Naive thymus-derived CD8-positive, alpha-beta T cell (primary cell): Measurements from ENCODE around the gene SCAPER. TPM values are rescaled to one million over a fixed set of nuclear protein-coding genes. Genes with fewer than 3 reads are reported as not detected.
"Not testable (repeated sequence)": the region's sequence is repeated elsewhere in the genome, so short reads cannot be mapped to it uniquely, and the experiment has no call there.

Experiments
- ATAC-seq, 2 donors: fragments of 150-1000 bp; cut with Tn5 transposase in 1 of 2; sonication (Bioruptor Pico), chemical (Tn5 transposase) in 1 of 2; 1 replicate in 1 of 2; 2 replicates in 1 of 2; pipeline ENCODE4 v1.10.0; 2021; ENCODE audit warnings: mild to moderate bottlenecking in 2 of 2, moderate library complexity in 2 of 2
- POLR2A ChIA-PET: fragments of 350-600 bp; sonication (Branson Sonifier 250); formaldehyde crosslinking; loops from one replicate; lab custom pipeline; 2021; ENCODE audit warnings: antibody characterized with exemption; lab: Charles Lee
- DNase-seq, 10 donors: peaks; one replicate each; pipeline versions ENCODE4 v3.0.0 to v3.0.0-alpha.2; 2020 to 2022
- H3K27ac Mint-ChIP-seq, 10 donors: one replicate each; pipeline ENCODE4 v1.8.0; 2020 to 2022; ENCODE audit warnings: mild to moderate bottlenecking in 10 of 10, mixed read lengths in 10 of 10, moderate library complexity in 4 of 10, inconsistent platforms in 1 of 10
- H3K27me3 Mint-ChIP-seq, 5 donors: one replicate each; pipeline ENCODE4 v1.8.0; 2021 to 2022; ENCODE audit warnings: mixed read lengths in 5 of 5
- H3K36me3 Mint-ChIP-seq, 3 donors: one replicate each; pipeline ENCODE4 v1.8.0; 2020 to 2022; ENCODE audit warnings: mixed read lengths in 3 of 3, mild to moderate bottlenecking in 2 of 3, inconsistent platforms in 1 of 3
- H3K4me1 Mint-ChIP-seq, 4 donors: one replicate each; pipeline ENCODE4 v1.8.0; 2021 to 2022; ENCODE audit warnings: mixed read lengths in 4 of 4
- H3K4me3 Mint-ChIP-seq, 10 donors: one replicate each; pipeline ENCODE4 v1.8.0; 2020 to 2022; ENCODE audit warnings: mild to moderate bottlenecking in 10 of 10, mixed read lengths in 10 of 10, moderate library complexity in 6 of 10, inconsistent platforms in 1 of 10
- H3K9me3 Mint-ChIP-seq, 9 donors: one replicate each; pipeline ENCODE4 v1.8.0; 2020 to 2022; ENCODE audit warnings: mixed read lengths in 9 of 9, mild to moderate bottlenecking in 3 of 9, inconsistent platforms in 1 of 9, moderate library complexity in 1 of 9
- polyA plus RNA-seq, 3 donors: library from polyadenylated mRNA; unstranded; fragments of 300-500 nt; fragmentation: Illumina TruSeq; gene quantifications; one replicate each; pipeline ENCODE4 v1.2.3, GENCODE V29; 2021
- total RNA-seq, 8 experiments: library from RNA in 2 of 8; stranded (reverse) in 2 of 8; gene quantifications; one replicate each; pipeline ENCODE4 v1.2.3 and lab custom pipeline; 2021 to 2026

Gene SCAPER
- total and polyA plus RNA-seq, 5 experiments from 2014 or later = 12.3 to 58.5 (median 17.7) TPM

DNA sequence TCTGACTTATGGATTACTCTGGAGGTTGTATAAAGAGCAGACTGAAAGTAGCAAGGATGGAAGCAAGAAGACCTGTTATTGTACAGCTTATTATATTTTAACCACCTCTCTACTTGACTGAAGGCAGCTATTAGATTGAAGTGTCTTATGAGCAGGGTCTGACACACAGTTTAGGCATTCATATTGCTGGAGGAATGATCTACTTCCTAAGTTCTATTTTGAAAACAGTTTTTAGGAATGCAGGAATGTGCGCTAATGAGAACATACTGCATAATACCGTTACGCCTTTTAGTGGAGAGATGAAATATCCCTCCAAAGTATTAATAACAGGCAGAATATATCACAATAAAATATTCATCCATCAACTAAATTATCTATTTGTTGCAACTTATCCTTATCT, 375.2 kb downstream of the SCAPER start:
- Mint-ChIP-seq H3K9me3 (no peaks in the 10 kb centered on the region), H3K27me3 (no peaks in the 10 kb centered on the region)
- no peak for ATAC-seq

DNA sequence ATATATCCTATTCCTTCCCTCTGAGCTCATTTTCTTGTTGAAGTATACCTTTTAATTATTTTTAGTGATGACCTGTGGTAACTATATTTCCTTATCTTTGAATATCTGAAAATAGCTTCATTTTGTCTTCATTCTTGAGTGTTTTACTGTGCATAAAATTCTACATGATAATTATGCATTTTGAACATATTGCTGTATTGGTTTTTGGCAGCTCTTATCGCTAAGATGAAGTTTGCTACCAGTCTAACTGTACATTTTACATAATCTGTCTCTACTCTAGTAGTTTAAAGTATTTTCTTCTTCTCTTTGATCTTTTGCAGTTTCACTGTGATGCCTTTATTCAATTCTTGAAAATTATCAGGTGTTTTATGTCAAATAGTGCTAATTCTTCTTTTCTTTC, 379.0 kb downstream of the SCAPER start:
- H3K27me3 Mint-ChIP-seq = no peaks in the 10 kb centered on the region
- peaks cover 0 to 4% (median 2%) of the 10 kb centered on the region in 3 donors for H3K36me3 Mint-ChIP-seq
- H3K9me3 Mint-ChIP-seq = no peaks in the 10 kb centered on the region
- H3K4me1 Mint-ChIP-seq = no peaks in the 10 kb centered on the region
- POLR2A ChIA-PET = no interaction called here
- DNase-seq (no peak), ATAC-seq (no peak)
- H3K27ac Mint-ChIP-seq = no peak overlapping the region
- no peak overlapping the region for H3K4me3 Mint-ChIP-seq

More for the DNA sequence above, 375.2 kb downstream of the SCAPER start:
- Mint-ChIP-seq H3K4me1 (no peaks in the 10 kb centered on the region), H3K36me3 (peaks cover 0 to 15% (median 2%) of the 10 kb centered on the region in 3 donors), H3K27ac (no peak overlapping the region), H3K4me3 (no peak overlapping the region)
- DNase-seq = no peak
- POLR2A ChIA-PET = no interaction called here

DNA sequence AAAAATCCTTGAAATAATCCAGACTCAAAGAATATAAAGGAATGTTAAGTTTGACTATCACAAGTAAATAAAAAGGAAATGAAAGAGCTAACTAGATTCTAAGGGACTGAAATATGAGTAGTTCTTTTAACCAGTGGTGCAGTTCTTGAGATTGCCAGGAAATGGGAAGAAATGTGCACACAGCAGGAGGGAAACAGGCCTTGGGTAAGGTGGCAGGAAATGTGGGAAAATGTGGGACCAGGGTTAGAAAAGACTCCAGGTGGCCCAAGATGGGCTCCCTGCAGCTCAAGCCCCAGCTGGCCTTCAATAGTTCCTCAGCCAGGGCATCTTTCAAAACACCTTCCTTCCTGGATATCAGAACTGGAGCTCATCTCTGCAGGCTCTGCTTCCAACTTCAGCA, 387.2 kb downstream of the SCAPER start:
- ATAC-seq (no peak), DNase-seq (no peak)
- no peak overlapping the region for H3K4me3 Mint-ChIP-seq
- no peak overlapping the region for H3K27ac Mint-ChIP-seq
- H3K4me1 Mint-ChIP-seq = no peaks in the 10 kb centered on the region
- POLR2A ChIA-PET = no interaction called here
- no peaks in the 10 kb centered on the region for H3K27me3 Mint-ChIP-seq
- H3K9me3 Mint-ChIP-seq = peaks cover 0 to 2% (median 0%) of the 10 kb centered on the region in 9 donors
- peaks cover 0 to 9% (median 5%) of the 10 kb centered on the region in 3 donors for H3K36me3 Mint-ChIP-seq

DNA sequence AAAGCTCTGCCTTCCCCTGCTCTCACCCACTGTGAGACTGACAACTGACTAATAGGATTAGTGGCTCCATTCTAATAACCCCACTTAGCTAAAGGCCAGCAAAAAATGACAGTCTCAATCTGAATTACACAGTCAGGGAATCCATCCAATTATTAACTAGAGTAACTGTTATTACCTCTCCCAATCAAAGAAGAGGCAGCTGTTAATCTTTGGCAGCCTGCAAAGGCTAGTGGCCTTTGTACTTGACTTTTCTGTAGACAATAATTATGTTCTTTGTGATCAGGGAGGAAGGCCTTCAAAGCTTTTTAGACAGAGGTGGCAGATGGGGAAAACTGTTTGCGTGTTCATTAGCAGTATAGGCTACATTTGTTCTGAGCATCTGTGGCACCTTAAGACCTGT, 390.9 kb downstream of the SCAPER start:
- ATAC-seq (no peak), DNase-seq (no peak)
- Mint-ChIP-seq H3K9me3 (peaks cover 0 to 2% (median 0%) of the 10 kb centered on the region in 9 donors), H3K27me3 (no peaks in the 10 kb centered on the region), H3K36me3 (peaks cover 0 to 10% (median 8%) of the 10 kb centered on the region in 3 donors), H3K4me3 (no peak overlapping the region), H3K4me1 (no peaks in the 10 kb centered on the region), H3K27ac (peak overlapping the region in 1 of 10 donors; percentile 18)
- POLR2A ChIA-PET = no interaction called here

DNA sequence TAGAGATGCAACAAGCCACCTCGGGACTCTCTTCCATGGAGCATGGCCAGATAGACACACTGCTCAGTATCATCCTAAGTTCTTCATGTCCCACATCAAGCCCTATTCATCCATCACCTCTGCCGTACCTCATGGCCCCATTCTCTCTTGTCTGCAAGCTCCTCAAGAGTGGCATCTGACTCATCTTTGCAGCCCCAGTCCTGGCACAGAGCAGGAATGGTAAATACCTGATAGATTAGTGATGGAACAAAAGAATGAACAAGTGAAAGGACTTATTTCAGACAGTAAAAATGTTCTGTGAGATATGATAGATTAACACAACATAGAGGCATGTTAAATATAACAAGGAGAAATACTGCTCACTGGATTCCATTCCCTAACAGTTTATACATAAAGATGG, 392.2 kb downstream of the SCAPER start:
- no peak for DNase-seq
- Mint-ChIP-seq H3K27ac (no peak overlapping the region), H3K36me3 (peaks cover 0 to 9% (median 8%) of the 10 kb centered on the region in 3 donors), H3K9me3 (peaks cover 0 to 2% (median 0%) of the 10 kb centered on the region in 9 donors), H3K4me3 (no peak overlapping the region), H3K27me3 (no peaks in the 10 kb centered on the region), H3K4me1 (no peaks in the 10 kb centered on the region)
- ATAC-seq = no peak
- POLR2A ChIA-PET = no interaction called here

DNA sequence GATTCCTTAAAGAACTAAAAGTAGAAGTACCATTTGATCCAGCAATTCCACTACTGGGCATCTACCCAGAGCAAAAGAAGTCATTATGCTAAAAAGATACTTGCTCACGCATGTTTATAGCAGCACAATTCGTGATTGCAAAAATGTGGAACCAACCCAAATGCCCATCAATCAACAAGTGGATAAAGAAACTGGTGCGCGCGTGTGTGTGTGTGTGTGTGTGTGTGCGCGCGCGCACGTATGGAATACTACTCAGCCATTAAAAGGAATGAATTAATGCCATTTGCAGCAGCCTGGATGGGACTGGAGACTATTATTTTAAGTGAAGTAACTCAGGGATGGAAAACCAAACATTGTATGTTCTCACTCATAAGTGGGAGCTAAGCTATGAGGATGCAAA, 394.5 kb downstream of the SCAPER start:
- H3K36me3 Mint-ChIP-seq, H3K27ac Mint-ChIP-seq, H3K9me3 Mint-ChIP-seq, DNase-seq, H3K27me3 Mint-ChIP-seq, H3K4me3 Mint-ChIP-seq, POLR2A ChIA-PET, ATAC-seq, H3K4me1 Mint-ChIP-seq: not testable (repeated sequence)

DNA sequence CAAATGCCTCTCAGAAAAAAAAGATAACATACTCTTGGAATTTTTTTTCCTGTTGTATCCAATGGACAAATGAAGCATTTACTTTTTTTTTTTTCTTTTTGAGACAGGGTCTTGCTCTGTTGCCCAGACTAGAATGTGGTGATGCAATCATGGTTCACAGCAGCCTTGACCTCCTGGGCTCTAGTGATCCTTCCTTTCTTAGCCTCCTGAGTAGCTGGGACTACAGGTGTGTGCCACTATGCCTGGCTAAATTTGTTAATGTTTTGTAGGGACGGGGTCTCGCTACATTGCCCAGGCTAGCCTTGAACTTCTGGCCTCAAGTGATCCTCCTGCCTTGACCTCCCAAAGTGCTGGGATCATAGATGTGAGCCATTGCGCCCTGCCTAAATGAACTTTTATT, 401.3 kb downstream of the SCAPER start:
- Mint-ChIP-seq H3K4me1 (peaks cover 0 to 4% (median 0%) of the 10 kb centered on the region in 4 donors), H3K27me3 (no peaks in the 10 kb centered on the region), H3K4me3 (no peak overlapping the region), H3K9me3 (no peaks in the 10 kb centered on the region), H3K27ac (no peak overlapping the region), H3K36me3 (peaks cover 8 to 37% (median 35%) of the 10 kb centered on the region in 3 donors)
- ATAC-seq (no peak), DNase-seq (no peak)
- POLR2A ChIA-PET = no interaction called here

DNA sequence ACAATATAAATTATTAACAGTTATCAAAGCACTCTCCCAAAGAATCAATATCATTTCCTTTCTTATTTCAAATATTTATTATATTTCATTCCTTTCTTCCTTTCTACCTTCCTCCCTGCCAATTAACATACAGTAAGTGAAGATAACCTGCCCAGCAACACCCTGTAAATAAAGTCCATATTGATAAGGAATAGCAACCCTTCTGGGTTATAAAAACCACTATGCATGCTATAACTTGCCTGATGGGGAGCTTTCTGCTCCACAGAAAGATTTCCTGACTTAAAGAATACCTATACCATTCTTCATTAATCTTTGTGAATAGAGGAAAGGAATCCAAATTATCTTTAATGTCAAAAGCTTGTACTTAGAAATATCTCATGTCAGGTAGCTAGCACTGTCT, 402.0 kb downstream of the SCAPER start:
- H3K36me3 Mint-ChIP-seq = peaks cover 8 to 43% (median 37%) of the 10 kb centered on the region in 3 donors
- H3K27ac Mint-ChIP-seq = no peak overlapping the region

DNA sequence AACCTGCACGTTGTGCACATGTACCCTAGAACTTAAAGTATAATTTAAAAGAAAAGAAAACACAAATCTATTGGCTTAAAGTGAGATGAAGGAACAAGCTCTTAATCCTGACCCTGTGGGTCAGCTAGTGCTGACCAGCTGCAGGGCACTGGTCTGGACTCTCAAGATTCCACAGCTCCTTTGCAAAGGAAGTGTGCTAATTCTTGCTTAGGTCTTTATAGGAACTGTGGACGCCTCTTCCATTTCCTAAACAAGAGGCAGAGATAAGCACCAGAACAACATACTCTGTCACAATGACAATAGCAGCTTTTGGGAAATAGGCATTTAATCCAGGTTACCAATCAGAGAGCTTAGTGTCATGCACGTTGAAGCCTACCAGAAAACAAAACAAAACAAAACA, 402.5 kb downstream of the SCAPER start:
- ATAC-seq (no peak), DNase-seq (no peak)
- H3K27ac Mint-ChIP-seq = no peak overlapping the region
- no peaks in the 10 kb centered on the region for H3K9me3 Mint-ChIP-seq
- peaks cover 8 to 46% (median 39%) of the 10 kb centered on the region in 3 donors for H3K36me3 Mint-ChIP-seq
- no peaks in the 10 kb centered on the region for H3K27me3 Mint-ChIP-seq
- H3K4me1 Mint-ChIP-seq = peaks cover 0 to 4% (median 0%) of the 10 kb centered on the region in 4 donors
- no peak overlapping the region for H3K4me3 Mint-ChIP-seq
- POLR2A ChIA-PET = no interaction called here

More for the DNA sequence above, 402.0 kb downstream of the SCAPER start:
- no peak for DNase-seq
- POLR2A ChIA-PET = no interaction called here
- Mint-ChIP-seq H3K4me3 (no peak overlapping the region), H3K27me3 (no peaks in the 10 kb centered on the region), H3K9me3 (no peaks in the 10 kb centered on the region), H3K4me1 (peaks cover 0 to 4% (median 0%) of the 10 kb centered on the region in 4 donors)
- ATAC-seq = no peak

DNA sequence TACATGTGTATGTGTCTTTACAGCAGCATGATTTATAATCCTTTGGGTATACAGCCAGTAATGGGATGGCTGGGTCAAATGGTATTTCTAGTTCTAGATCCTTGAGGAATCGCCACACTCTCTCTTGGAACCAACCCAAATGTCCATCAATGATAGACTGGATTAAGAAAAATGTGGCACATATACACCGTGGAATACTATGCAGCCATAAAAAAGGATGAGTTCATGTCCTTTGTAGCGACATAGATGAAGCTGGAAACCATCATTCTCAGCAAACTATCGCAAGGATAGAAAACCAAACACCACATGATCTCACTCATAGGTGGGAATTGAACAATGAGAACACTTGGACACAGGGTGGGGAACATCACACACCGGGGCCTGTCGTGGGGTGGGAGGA, 403.0 kb downstream of the SCAPER start:
- H3K9me3 Mint-ChIP-seq, H3K27me3 Mint-ChIP-seq, ATAC-seq, POLR2A ChIA-PET, H3K27ac Mint-ChIP-seq, DNase-seq, H3K4me3 Mint-ChIP-seq, H3K4me1 Mint-ChIP-seq: not testable (repeated sequence)
- H3K36me3 Mint-ChIP-seq = peaks cover 12 to 49% (median 39%) of the 10 kb centered on the region in 3 donors

DNA sequence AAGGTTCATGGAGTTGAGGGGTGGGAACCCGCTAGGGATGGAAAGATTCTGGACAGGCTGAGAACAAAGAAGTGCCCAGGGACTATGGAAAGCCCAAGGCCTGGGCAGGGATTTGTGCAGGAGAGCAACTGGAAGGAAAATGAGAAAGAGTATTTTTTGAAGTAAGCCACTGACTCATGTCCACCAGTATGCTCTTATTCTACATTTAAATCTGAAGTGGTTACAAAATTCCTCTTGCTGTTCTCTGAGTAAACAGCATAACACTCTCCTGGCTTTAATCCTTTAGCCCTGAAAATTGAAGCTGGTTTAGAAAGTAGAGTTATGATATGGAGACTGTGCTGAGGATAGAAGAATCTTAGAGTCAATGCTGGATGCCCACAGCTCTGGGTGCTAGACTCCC, 403.4 kb downstream of the SCAPER start:
- Mint-ChIP-seq H3K4me1 (peaks cover 0 to 4% (median 0%) of the 10 kb centered on the region in 4 donors), H3K9me3 (no peaks in the 10 kb centered on the region), H3K27me3 (no peaks in the 10 kb centered on the region), H3K27ac (no peak overlapping the region), H3K4me3 (no peak overlapping the region), H3K36me3 (peaks cover 14 to 49% (median 39%) of the 10 kb centered on the region in 3 donors)
- DNase-seq (no peak), ATAC-seq (no peak)
- POLR2A ChIA-PET = no interaction called here

DNA sequence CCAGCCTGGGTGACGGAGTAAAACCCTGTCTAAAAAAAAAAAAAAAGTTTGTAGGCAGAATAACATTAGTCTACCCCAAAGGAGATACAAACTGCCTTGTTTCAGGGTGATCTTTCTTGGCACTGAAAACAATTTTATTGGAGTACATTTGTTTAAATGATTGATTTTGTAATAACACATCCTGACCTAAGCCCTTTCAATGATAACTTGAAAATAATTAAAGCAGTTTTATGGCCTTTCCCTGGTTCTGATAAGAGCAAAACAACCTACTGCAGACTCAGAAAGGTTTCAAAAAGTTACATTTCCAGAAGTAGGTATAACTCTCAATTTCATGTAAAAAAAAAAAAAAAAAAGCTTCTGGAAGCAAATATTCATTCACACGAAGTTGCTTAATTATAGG, 404.1 kb downstream of the SCAPER start:
- POLR2A ChIA-PET = no interaction called here
- DNase-seq = no peak
- H3K9me3 Mint-ChIP-seq = no peaks in the 10 kb centered on the region
- no peak overlapping the region for H3K4me3 Mint-ChIP-seq
- ATAC-seq = no peak
- no peak overlapping the region for H3K27ac Mint-ChIP-seq
- H3K36me3 Mint-ChIP-seq = peaks cover 14 to 52% (median 39%) of the 10 kb centered on the region in 3 donors
- no peaks in the 10 kb centered on the region for H3K27me3 Mint-ChIP-seq
- H3K4me1 Mint-ChIP-seq = peaks cover 0 to 4% (median 0%) of the 10 kb centered on the region in 4 donors

DNA sequence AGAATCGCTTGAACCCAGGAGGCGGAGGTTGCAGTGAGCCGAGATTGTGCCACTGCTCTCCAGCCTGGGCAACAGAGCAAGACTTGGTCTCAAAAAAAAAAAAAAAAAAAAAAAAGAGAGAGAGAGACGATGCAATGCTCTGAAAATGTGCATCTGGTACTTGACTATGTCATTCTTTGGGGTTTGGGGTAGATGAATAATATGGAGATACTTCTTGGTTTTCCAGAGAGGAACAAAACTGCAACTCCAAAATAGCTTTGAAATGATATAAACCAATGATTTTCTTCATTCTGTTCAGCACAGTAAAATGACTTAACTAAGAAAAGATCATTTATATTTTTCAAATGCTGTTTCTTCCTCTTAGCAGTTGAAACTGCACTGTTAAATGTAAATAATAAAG, 409.7 kb downstream of the SCAPER start:
- no peak for ATAC-seq

DNA sequence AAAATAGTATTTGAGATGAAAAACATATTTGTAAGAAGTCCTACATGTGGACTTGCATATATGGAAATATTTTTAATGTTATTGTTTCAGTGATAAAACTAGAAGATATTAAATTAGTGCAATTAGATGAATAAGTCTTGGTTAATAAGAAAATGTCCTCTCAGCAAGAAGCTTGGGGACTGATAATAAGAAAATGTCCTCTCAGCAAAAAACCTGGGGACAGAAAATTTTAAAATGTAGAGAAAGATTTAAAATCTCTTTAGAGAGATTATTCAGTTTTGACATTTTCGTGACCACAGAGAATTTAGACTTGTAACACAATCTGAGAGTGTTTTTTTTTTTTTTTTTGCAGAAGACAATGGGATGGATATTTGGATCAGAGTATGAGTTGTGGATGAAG, 412.6 kb downstream of the SCAPER start:
- H3K27ac Mint-ChIP-seq = no peak overlapping the region
- DNase-seq = no peak
- POLR2A ChIA-PET = no interaction called here
- peaks cover 0 to 8% (median 0%) of the 10 kb centered on the region in 9 donors for H3K9me3 Mint-ChIP-seq
- H3K36me3 Mint-ChIP-seq = peaks cover 2 to 30% (median 13%) of the 10 kb centered on the region in 3 donors
- no peak overlapping the region for H3K4me3 Mint-ChIP-seq
- no peaks in the 10 kb centered on the region for H3K27me3 Mint-ChIP-seq
- H3K4me1 Mint-ChIP-seq = no peaks in the 10 kb centered on the region
- no peak for ATAC-seq

More for the DNA sequence above, 409.7 kb downstream of the SCAPER start:
- H3K36me3 Mint-ChIP-seq = peaks cover 5 to 44% (median 8%) of the 10 kb centered on the region in 3 donors
- peaks cover 0 to under 1% (median 0%) of the 10 kb centered on the region in 9 donors for H3K9me3 Mint-ChIP-seq
- no peak overlapping the region for H3K4me3 Mint-ChIP-seq
- no peak for DNase-seq
- POLR2A ChIA-PET = no interaction called here
- no peaks in the 10 kb centered on the region for H3K27me3 Mint-ChIP-seq
- no peaks in the 10 kb centered on the region for H3K4me1 Mint-ChIP-seq
- no peak overlapping the region for H3K27ac Mint-ChIP-seq
